NB4 (cell line): ENCODE results near the gene RADIL.

ENCODE experiments used
- CTCF ChIP-seq: IDR thresholded peaks from one replicate; pipeline ENCODE4 v1.5.1; 2012; ENCODE audit warnings: low read depth, low read length
- POLR2A ChIP-seq: IDR thresholded peaks from 2 replicates; pipeline ENCODE4 v1.6.1; 2011; ENCODE audit warnings: mild to moderate bottlenecking; ENCODE audit not compliant: insufficient read length; ENCODE audit errors: extremely low read depth

DNA sequence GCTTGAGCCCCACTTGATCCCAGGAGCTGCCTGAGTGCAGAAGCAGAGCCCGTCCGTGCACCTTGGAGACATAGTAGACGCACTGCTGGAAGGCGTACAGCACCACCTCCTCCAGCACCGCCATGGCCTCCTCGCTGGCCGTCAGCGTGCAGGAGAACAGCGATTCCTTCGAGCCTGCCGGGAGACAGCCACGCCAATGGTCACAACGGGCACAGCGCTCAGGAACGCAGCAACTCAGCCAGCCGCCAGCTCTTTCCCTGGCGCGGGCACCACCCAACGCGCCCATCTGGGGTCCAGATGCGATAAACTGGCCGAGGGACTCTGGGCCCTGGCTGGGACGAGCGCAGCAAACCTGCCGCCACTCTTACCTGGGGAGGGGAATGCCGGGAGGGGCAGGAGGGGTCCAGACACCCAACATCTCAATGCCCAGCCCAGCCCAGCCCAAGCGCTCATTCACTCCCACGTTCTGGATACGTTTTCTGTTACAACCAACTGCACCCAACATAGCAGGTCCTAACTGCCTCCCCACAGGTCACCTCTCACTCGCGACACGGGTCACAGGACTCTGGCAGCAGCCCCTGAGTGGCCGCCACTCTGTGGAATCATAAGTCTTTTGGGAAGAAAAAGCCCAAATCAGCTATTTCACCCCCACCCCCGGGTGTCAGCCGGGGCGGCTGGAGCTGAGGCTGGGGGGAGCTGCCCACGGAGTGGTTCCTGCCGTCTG, 66.2 kb downstream of the RADIL start:
- TF ChIP-seq CTCF (no peak), POLR2A (no peak)
